GM23248 (cell line): ENCODE results near the gene COL11A2. TPM values are rescaled to one million over a fixed set of nuclear protein-coding genes. Genes with fewer than 3 reads are reported as not detected.

Experiments
- DNase-seq: peaks from one replicate; pipeline ENCODE4 v3.0.0-alpha.2; 2015
- H2AFZ ChIP-seq: fragments of 200-600 bp; sonication (generic); 2 replicates; pipeline ENCODE4 v1.6.1; 2016; ENCODE audit warnings: antibody characterized with exemption
- H3F3A ChIP-seq: fragments of 200-600 bp; sonication (generic); 2 replicates; pipeline ENCODE4 v1.6.1; 2016; ENCODE audit warnings: mild to moderate bottlenecking, antibody characterized with exemption, mixed run types; ENCODE audit not compliant: insufficient read depth
- H3K27ac ChIP-seq: fragments of 200-600 bp; sonication (generic); 2 replicates; pipeline ENCODE4 v1.5.1; 2016; ENCODE audit warnings: mild to moderate bottlenecking
- H3K27me3 ChIP-seq: fragments of 200-600 bp; sonication (generic); replicated peaks from 2 replicates; pipeline ENCODE4 v1.6.1; 2016; ENCODE audit warnings: mild to moderate bottlenecking; ENCODE audit not compliant: insufficient read depth
- H3K36me3 ChIP-seq: fragments of 200-600 bp; sonication (generic); 2 replicates; pipeline ENCODE4 v1.6.1; 2016; ENCODE audit warnings: low read depth, mild to moderate bottlenecking
- H3K4me1 ChIP-seq: fragments of 200-600 bp; sonication (generic); 2 replicates; pipeline ENCODE4 v1.6.1; 2016; ENCODE audit warnings: mild to moderate bottlenecking; ENCODE audit not compliant: insufficient read depth
- H3K4me2 ChIP-seq: fragments of 200-600 bp; sonication (generic); one replicate; pipeline ENCODE4 v1.6.1; 2016; ENCODE audit warnings: mild to moderate bottlenecking; ENCODE audit not compliant: unreplicated experiment
- H3K4me3 ChIP-seq: fragments of 200-600 bp; sonication (generic); 2 replicates; pipeline ENCODE4 v1.5.1; 2016; ENCODE audit warnings: mild to moderate bottlenecking
- H3K79me2 ChIP-seq: fragments of 200-600 bp; sonication (generic); 2 replicates; pipeline ENCODE4 v1.6.1; 2016; ENCODE audit warnings: mild to moderate bottlenecking; ENCODE audit not compliant: insufficient read depth
- H3K9ac ChIP-seq: fragments of 200-600 bp; sonication (generic); 2 replicates; pipeline ENCODE4 v1.6.1; 2016; ENCODE audit warnings: mild to moderate bottlenecking
- H3K9me2 ChIP-seq: fragments of 200-600 bp; sonication (generic); 2 replicates; pipeline ENCODE4 v1.6.1; 2016; ENCODE audit warnings: mixed run types, mild to moderate bottlenecking, moderate library complexity; ENCODE audit not compliant: insufficient read depth
- H3K9me3 ChIP-seq: fragments of 200-600 bp; sonication (generic); one replicate; pipeline ENCODE4 v1.6.1; 2017; ENCODE audit warnings: low read depth
- H4K20me1 ChIP-seq: fragments of 200-600 bp; sonication (generic); 2 replicates; pipeline ENCODE4 v1.6.0; 2016; ENCODE audit not compliant: insufficient read depth
- EZH2 ChIP-seq: fragments of 200-600 bp; sonication (generic); IDR thresholded peaks from 2 replicates; pipeline ENCODE4 v1.6.1; 2018; ENCODE audit warnings: antibody characterized with exemption, mild to moderate bottlenecking; ENCODE audit not compliant: insufficient read depth, poor library complexity, severe bottlenecking
- EZH2phosphoT487 ChIP-seq: fragments of 200-600 bp; sonication (generic); IDR thresholded peaks from 2 replicates; pipeline ENCODE4 v1.6.1; 2018; ENCODE audit warnings: antibody characterized with exemption, moderate library complexity, mild to moderate bottlenecking, low read depth; ENCODE audit not compliant: insufficient read depth
- WGBS, 2 experiments: methylation state at CpG; one replicate each; pipeline ENCODE4 v1.1.6; 2015 to 2017; ENCODE audit warnings: low lambda C conversion rate in 2 of 2, low coverage in 1 of 2; ENCODE audit errors: missing lambda C conversion rate in 2 of 2; 5-methylcytosine and 5-hydroxymethylcytosine counted together
- in situ Hi-C: fragments of 300-500 bp; cut with MboI; formaldehyde crosslinking; loops from 2 replicates; pipeline ENCODE4 v1.15.0; 2020
- polyA plus RNA-seq: library from polyadenylated mRNA; unstranded; fragments of >200 nt; fragmentation: Nextera tagmentation; extraction: Ambion mirVana; gene quantifications from 2 replicates; pipeline ENCODE4 v1.2.1, GENCODE V29; 2016
- total RNA-seq: library from RNA; depleted of rRNA; stranded (reverse); fragments of >200 nt; shearing (Covaris generic); gene quantifications from 2 replicates; pipeline ENCODE4 v1.2.3, GENCODE V29; 2014

COL11A2 gene
- total and polyA plus RNA-seq, 2 experiments from 2014 or later = 0.31 to 0.32 TPM

DNA sequence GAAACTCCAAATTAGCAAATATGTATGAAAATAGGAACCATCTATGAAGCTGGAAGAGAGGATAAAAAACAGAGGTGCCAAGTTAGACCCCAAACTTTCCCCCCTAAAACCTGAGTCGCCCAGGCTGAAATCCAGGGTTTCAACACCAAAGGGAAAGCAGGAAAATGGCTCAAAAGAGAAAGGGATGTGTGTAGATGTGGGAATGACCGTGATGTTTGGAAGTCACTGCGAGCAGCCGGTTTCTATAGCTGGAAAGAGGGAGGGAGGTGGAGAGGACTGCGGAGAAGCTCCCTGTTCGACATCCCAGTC, 20.5 kb upstream of the COL11A2 start:
- peaks cover 13% of the 10 kb centered on the region; the same call in 1 of the 2 replicates for H3F3A ChIP-seq
- H3K4me2 ChIP-seq = peak overlapping the region; percentile 98

DNA sequence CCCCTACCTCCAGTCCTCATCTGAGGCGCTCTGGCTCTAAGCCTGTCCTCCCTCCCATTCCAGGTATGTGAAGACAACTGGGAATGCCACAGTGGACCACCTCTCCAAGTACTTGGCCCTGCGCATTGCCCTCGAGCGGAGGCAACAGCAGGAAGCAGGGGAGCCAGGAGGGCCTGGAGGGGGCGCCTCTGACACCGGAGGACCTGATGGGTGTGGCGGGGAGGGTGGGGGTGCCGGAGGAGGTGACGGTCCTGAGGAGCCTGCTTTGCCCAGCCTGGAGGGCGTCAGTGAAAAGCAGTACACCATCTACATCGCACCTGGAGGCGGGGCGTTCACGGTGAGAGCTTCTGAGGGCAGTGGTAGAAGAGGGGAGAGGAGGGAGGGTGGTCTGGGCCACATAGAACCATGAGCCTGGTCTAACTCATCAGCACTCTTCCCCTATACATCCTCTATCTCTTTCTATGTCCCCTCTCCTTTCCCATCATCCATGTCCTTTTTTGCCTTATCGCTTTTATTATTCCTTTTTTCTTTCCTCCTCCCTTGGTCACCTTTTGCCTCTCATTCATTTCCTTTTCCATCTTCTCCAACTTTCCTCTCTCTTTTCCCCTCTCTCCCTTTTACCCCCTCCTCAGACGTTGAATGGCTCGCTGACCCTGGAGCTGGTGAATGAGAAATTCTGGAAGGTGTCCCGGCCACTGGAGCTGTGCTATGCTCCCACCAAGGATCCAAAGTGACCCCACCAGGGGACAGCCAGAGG, 19.6 kb upstream of the COL11A2 start:
- H3K9me2 ChIP-seq = no peaks in the 10 kb centered on the region
- no peak overlapping the region for H3K4me2 ChIP-seq
- no peaks in the 10 kb centered on the region for H3K27me3 ChIP-seq
- peaks cover 17% of the 10 kb centered on the region for H3K4me1 ChIP-seq
- 0 out of 2 replicates have a peak, but pooled peaks cover 5% of the 10 kb centered on the region for H3K36me3 ChIP-seq
- H3K27ac ChIP-seq = no peak overlapping the region
- no peak overlapping the region for H2AFZ ChIP-seq
- no peaks in the 10 kb centered on the region for H4K20me1 ChIP-seq
- H3K79me2 ChIP-seq = peaks cover 9% of the 10 kb centered on the region
- TF ChIP-seq EZH2phosphoT487 = no peak
- TF ChIP-seq EZH2 = no peak
- in situ Hi-C loops = no loop called here
- H3F3A ChIP-seq = peaks cover 13% of the 10 kb centered on the region; the same call in 1 of the 2 replicates
- 93 to 94% methylated on average over 16 to 18 of the region's 18 CpGs for WGBS, 2 experiments
- H3K9me3 ChIP-seq = no peaks in the 10 kb centered on the region
- no peak overlapping the region for H3K9ac ChIP-seq
- no peak for DNase-seq
- H3K4me3 ChIP-seq = peak overlapping the region; percentile 78

More for the DNA sequence above, 20.5 kb upstream of the COL11A2 start:
- H3K9me3 ChIP-seq = no peaks in the 10 kb centered on the region
- TF ChIP-seq EZH2phosphoT487 (no peak), EZH2 (no peak)
- peak overlapping the region; percentile 66 for H2AFZ ChIP-seq
- H3K4me3 ChIP-seq = peak overlapping the region; percentile 78
- no peaks in the 10 kb centered on the region for H3K27me3 ChIP-seq
- H3K79me2 ChIP-seq = peaks cover 8% of the 10 kb centered on the region
- H3K27ac ChIP-seq = no peak overlapping the region
- H3K4me1 ChIP-seq = peaks cover 10% of the 10 kb centered on the region
- in situ Hi-C loops = no loop called here
- WGBS, 2 experiments = 0 to 1% methylated on average over 6 of the region's 6 CpGs
- DNase-seq = peak; percentile 62
- 0 out of 2 replicates have a peak, but pooled peaks cover 5% of the 10 kb centered on the region for H3K36me3 ChIP-seq
- H3K9me2 ChIP-seq = no peaks in the 10 kb centered on the region
- peak overlapping the region; percentile 66 for H3K9ac ChIP-seq
- no peaks in the 10 kb centered on the region for H4K20me1 ChIP-seq

DNA sequence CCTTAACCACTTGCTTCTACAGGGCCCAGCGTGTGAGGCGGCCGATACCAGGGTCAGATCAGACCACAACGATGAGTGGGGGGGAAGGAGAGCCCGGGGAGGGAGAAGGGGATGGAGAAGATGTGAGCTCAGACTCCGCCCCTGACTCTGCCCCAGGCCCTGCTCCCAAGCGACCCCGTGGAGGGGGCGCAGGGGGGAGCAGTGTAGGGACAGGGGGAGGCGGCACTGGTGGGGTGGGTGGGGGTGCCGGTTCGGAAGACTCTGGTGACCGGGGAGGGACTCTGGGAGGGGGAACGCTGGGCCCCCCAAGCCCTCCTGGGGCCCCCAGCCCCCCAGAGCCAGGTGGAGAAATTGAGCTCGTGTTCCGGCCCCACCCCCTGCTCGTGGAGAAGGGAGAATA, 18.9 kb upstream of the COL11A2 start:
- H3K9me2 ChIP-seq = no peaks in the 10 kb centered on the region
- peaks cover 24% of the 10 kb centered on the region for H3K4me1 ChIP-seq
- H3K4me2 ChIP-seq = no peak overlapping the region
- no peak overlapping the region for H3K4me3 ChIP-seq
- 69 to 73% methylated on average over 7 to 17 of the region's 17 CpGs for WGBS, 2 experiments
- no peaks in the 10 kb centered on the region for H3K9me3 ChIP-seq
- no peak overlapping the region for H3K9ac ChIP-seq
- peaks cover 9% of the 10 kb centered on the region for H3K79me2 ChIP-seq
- H3K27ac ChIP-seq = no peak overlapping the region
- 0 out of 2 replicates have a peak, but pooled peaks cover 5% of the 10 kb centered on the region for H3K36me3 ChIP-seq
- H2AFZ ChIP-seq = no peak overlapping the region
- no peaks in the 10 kb centered on the region for H4K20me1 ChIP-seq
- in situ Hi-C loops = no loop called here
- TF ChIP-seq EZH2 = no peak
- no peak for TF ChIP-seq EZH2phosphoT487
- no peaks in the 10 kb centered on the region for H3K27me3 ChIP-seq
- no peak for DNase-seq
- peaks cover 16% of the 10 kb centered on the region for H3F3A ChIP-seq

DNA sequence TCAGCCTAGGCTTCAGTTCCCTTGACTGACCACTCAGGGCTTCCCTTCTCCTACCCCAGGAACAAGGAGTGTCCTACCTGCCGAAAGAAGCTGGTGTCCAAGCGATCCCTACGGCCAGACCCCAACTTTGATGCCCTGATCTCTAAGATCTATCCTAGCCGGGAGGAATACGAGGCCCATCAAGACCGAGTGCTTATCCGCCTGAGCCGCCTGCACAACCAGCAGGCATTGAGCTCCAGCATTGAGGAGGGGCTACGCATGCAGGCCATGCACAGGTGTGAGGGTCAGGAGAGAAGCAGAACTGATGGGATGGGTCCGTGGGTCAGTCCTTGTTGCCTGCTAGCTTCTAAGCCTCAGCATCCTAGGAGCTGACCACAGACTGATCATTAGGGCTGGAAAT, 17.6 kb upstream of the COL11A2 start:
- H3K27me3 ChIP-seq = no peaks in the 10 kb centered on the region
- 92 to 94% methylated on average over 10 of the region's 10 CpGs for WGBS, 2 experiments
- no peak overlapping the region for H3K27ac ChIP-seq
- no peak for TF ChIP-seq EZH2
- no peak for TF ChIP-seq EZH2phosphoT487
- H3K4me1 ChIP-seq = peaks cover 37% of the 10 kb centered on the region
- H3K9ac ChIP-seq = no peak overlapping the region
- no peak overlapping the region for H3K4me2 ChIP-seq
- no peak overlapping the region for H3K4me3 ChIP-seq
- peaks cover 29% of the 10 kb centered on the region for H3F3A ChIP-seq
- in situ Hi-C loops = no loop called here
- peaks cover 9% of the 10 kb centered on the region for H3K79me2 ChIP-seq
- 0 out of 2 replicates have a peak, but pooled peaks cover 5% of the 10 kb centered on the region for H3K36me3 ChIP-seq
- H3K9me3 ChIP-seq = no peaks in the 10 kb centered on the region
- no peak for DNase-seq
- no peaks in the 10 kb centered on the region for H4K20me1 ChIP-seq
- H2AFZ ChIP-seq = no peak overlapping the region
- no peaks in the 10 kb centered on the region for H3K9me2 ChIP-seq
